ENCODE results near the gene PRKG1.

DNA sequence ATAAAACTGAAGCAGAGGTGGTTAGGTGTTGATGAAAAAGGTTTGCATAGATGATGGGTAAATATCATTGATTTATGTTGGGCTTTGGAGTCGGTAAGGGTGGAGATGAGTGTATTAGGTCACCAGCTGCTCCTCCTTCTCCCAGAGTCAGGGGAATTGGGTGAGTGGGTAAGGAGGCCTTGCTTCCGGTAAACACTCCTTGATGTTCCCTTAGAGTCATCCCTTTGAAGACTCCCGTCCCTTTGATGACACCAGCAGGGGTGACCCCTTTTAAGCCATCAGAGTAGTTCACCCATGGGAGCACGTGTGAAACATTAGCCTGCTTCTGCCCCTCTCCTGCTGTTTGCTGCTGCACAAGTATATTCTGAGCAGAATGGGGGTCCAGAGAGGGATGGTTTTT, 1147.6 kb downstream of the PRKG1 start:
- TF ChIP-seq, protein P1, sequence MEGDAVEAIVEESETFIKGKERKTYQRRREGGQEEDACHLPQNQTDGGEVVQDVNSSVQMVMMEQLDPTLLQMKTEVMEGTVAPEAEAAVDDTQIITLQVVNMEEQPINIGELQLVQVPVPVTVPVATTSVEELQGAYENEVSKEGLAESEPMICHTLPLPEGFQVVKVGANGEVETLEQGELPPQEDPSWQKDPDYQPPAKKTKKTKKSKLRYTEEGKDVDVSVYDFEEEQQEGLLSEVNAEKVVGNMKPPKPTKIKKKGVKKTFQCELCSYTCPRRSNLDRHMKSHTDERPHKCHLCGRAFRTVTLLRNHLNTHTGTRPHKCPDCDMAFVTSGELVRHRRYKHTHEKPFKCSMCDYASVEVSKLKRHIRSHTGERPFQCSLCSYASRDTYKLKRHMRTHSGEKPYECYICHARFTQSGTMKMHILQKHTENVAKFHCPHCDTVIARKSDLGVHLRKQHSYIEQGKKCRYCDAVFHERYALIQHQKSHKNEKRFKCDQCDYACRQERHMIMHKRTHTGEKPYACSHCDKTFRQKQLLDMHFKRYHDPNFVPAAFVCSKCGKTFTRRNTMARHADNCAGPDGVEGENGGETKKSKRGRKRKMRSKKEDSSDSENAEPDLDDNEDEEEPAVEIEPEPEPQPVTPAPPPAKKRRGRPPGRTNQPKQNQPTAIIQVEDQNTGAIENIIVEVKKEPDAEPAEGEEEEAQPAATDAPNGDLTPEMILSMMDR (IDR thresholded peaks at IDR 0.05) = no peak
- TF ChIP-seq EZH2 (IDR thresholded peaks at IDR 0.05) = no peak
